GM21526 (cell line): ENCODE data around the gene DCP1B.

Experiments used
- ATAC-seq: cut with Tn5 transposase; IDR thresholded peaks from one replicate; pipeline ENCODE4 v1.9.1; 2021; ENCODE audit warnings: moderate library complexity; ENCODE audit not compliant: unreplicated experiment, low FRiP score

Gene DCP1B

GRCh38 chr12:1908758-1909157, 95.5 kb downstream of the DCP1B start:
- ATAC-seq = no peak

- ATAC-seq = no peak
These were observed 96.3 kb downstream of the DCP1B start for GRCh38 chr12:1907652-1908611.

GRCh38 chr12:1906579-1906978, 97.7 kb downstream of the DCP1B start:
- ATAC-seq = no peak

- no peak for ATAC-seq
These were observed 99.4 kb downstream of the DCP1B start for GRCh38 chr12:1904875-1905274.

- no peak for ATAC-seq
These were observed 107.3 kb downstream of the DCP1B start for GRCh38 chr12:1896964-1897363.
